Sigmoid colon (tissue), 4 donors: ENCODE data around the gene TMEM243.

ENCODE experiments used
- CTCF ChIP-seq, 4 experiments: fragments of 450-650 bp in 3 of 4; fragments of 200-600 bp in 1 of 4; IDR thresholded peaks; one replicate each; pipeline ENCODE4 v1.5.1; 2016 to 2019; ENCODE audit warnings: antibody characterized with exemption in 4 of 4, mild to moderate bottlenecking in 3 of 4, moderate library complexity in 2 of 4
- POLR2A ChIP-seq, 2 donors: fragments of 450-650 bp; IDR thresholded peaks; one replicate each; pipeline ENCODE4 v1.6.1; 2016; ENCODE audit warnings: antibody characterized with exemption in 2 of 2, mild to moderate bottlenecking in 2 of 2, moderate library complexity in 2 of 2
- POLR2AphosphoS5 ChIP-seq, 4 donors: sonication (generic); formaldehyde crosslinking; IDR thresholded peaks; one replicate each; pipeline ENCODE4 v1.6.1; 2017; ENCODE audit warnings: antibody characterized with exemption in 4 of 4

DNA sequence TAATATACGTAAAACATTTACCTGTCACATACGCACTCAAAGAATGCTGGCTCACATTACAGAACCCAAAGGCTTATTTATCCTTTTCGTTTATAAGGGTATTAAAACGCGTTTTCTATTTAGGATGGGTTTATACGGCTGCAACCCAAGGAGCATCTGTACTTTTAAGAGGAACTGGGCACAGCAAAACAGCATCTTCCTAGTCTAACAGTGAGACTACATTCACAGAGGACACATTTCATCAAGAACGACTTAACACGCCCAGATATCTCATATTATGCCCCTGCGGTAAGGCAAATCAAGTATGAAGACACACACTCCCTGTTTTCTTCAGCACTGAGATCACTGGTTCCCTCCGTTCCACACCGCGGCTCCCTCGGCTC lies 67.8 kb downstream of the TMEM243 start:
- no peak for TF ChIP-seq CTCF (IDR thresholded peaks at IDR 0.05)
- TF ChIP-seq POLR2A (IDR thresholded peaks at IDR 0.05) = no peak
- no peak for TF ChIP-seq POLR2AphosphoS5 (IDR thresholded peaks at IDR 0.05)
